DMS53 (cell line): ENCODE measurements around the gene ARAP2.

ENCODE experiments used
- DNase-seq: peaks from one replicate; lab custom pipeline; 2025; lab: John Stamatoyannopoulos, UW

ARAP2 gene

GRCh38 chr4:36038491-36038890 is 205.8 kb downstream of the ARAP2 start:
- no peak for DNase-seq

- DNase-seq: no peak
These were observed 207.2 kb downstream of the ARAP2 start for GRCh38 chr4:36037127-36037526.

- DNase-seq: no peak
These were observed 214.4 kb downstream of the ARAP2 start for GRCh38 chr4:36029951-36030350.

GRCh38 chr4:36027203-36027602 is 217.1 kb downstream of the ARAP2 start:
- DNase-seq: no peak

- no peak for DNase-seq
These were observed 217.9 kb downstream of the ARAP2 start for GRCh38 chr4:36026348-36026880.

GRCh38 chr4:36024901-36025660 is 219.2 kb downstream of the ARAP2 start:
- DNase-seq: peak; percentile 77

- DNase-seq: no peak
These were observed 224.0 kb downstream of the ARAP2 start for GRCh38 chr4:36020351-36020750.
